H9 (cell line): ENCODE data around the gene BCAR3. TPM values are rescaled to one million over a fixed set of nuclear protein-coding genes. Genes with fewer than 3 reads are reported as not detected.

Experiments
- DNase-seq: peaks from one replicate; pipeline ENCODE4 v3.0.0-alpha.2; 2017
- H2AFZ ChIP-seq: one replicate; pipeline ENCODE4 v1.6.1; 2013; ENCODE audit warnings: mild to moderate bottlenecking, low read length, control low read depth, moderate library complexity
- H2AK5ac ChIP-seq: 2 replicates; pipeline ENCODE4 v1.6.1; 2013; ENCODE audit warnings: low read length, control low read depth, mixed read lengths; ENCODE audit not compliant: insufficient read length
- H2BK120ac ChIP-seq: one replicate; pipeline ENCODE4 v1.6.1; 2013; ENCODE audit warnings: low read depth, mild to moderate bottlenecking, low read length, control low read depth, inconsistent platforms; ENCODE audit not compliant: poor library complexity, severe bottlenecking
- H2BK12ac ChIP-seq: 2 replicates; pipeline ENCODE4 v1.6.1; 2013; ENCODE audit warnings: low read length, control low read depth, mixed read lengths, low read depth; ENCODE audit not compliant: insufficient read length
- H2BK15ac ChIP-seq: 2 replicates; pipeline ENCODE4 v1.6.1; 2013; ENCODE audit warnings: low read depth, low read length, control low read depth
- H2BK20ac ChIP-seq: one replicate; pipeline ENCODE4 v1.6.1; 2013; ENCODE audit warnings: low read depth, mild to moderate bottlenecking, low read length, control low read depth, inconsistent platforms; ENCODE audit not compliant: poor library complexity, severe bottlenecking
- H2BK5ac ChIP-seq: 2 replicates; pipeline ENCODE4 v1.6.1; 2013; ENCODE audit warnings: low read length, control low read depth, mixed read lengths; ENCODE audit not compliant: insufficient read length
- H3K14ac ChIP-seq: 2 replicates; pipeline ENCODE4 v1.6.1; 2013; ENCODE audit warnings: low read length, control low read depth; ENCODE audit not compliant: insufficient read depth
- H3K18ac ChIP-seq: 2 replicates; pipeline ENCODE4 v1.6.1; 2013; ENCODE audit warnings: low read depth, mild to moderate bottlenecking, mixed read lengths, low read length, control low read depth; ENCODE audit not compliant: insufficient read length
- H3K23ac ChIP-seq: 2 replicates; pipeline ENCODE4 v1.6.1; 2013; ENCODE audit warnings: low read length, control low read depth, mixed read lengths, low read depth; ENCODE audit not compliant: insufficient read length
- H3K23me2 ChIP-seq: 2 replicates; pipeline ENCODE4 v1.6.1; 2013; ENCODE audit warnings: low read depth, mild to moderate bottlenecking, mixed read lengths, low read length, control low read depth; ENCODE audit not compliant: insufficient read length, poor library complexity, severe bottlenecking
- H3K27ac ChIP-seq: 2 replicates; pipeline ENCODE4 v1.5.1; 2013; ENCODE audit warnings: low read length, control low read depth, mixed read lengths, low read depth; ENCODE audit not compliant: insufficient read length
- H3K27me3 ChIP-seq: 2 replicates; pipeline ENCODE4 v1.6.1; 2013; ENCODE audit warnings: low read length, control low read depth, inconsistent platforms; ENCODE audit not compliant: insufficient read depth
- H3K4ac ChIP-seq: 2 replicates; pipeline ENCODE4 v1.6.1; 2013; ENCODE audit warnings: low read depth, mild to moderate bottlenecking, control low read depth, inconsistent platforms, low read length, moderate library complexity
- H3K4me1 ChIP-seq: 2 replicates; pipeline ENCODE4 v1.6.1; 2013; ENCODE audit warnings: low read length, control low read depth, inconsistent platforms; ENCODE audit not compliant: insufficient read depth
- H3K4me2 ChIP-seq: 2 replicates; pipeline ENCODE4 v1.6.1; 2013; ENCODE audit warnings: low read length, control low read depth, mixed read lengths; ENCODE audit not compliant: insufficient read length, insufficient read depth
- H3K56ac ChIP-seq: 2 replicates; pipeline ENCODE4 v1.6.1; 2013; ENCODE audit warnings: low read depth, mild to moderate bottlenecking, mixed read lengths, low read length, control low read depth; ENCODE audit not compliant: insufficient read length
- H3K79me1 ChIP-seq: 2 replicates; pipeline ENCODE4 v1.6.1; 2013; ENCODE audit warnings: low read depth, mild to moderate bottlenecking, moderate library complexity, low read length, control low read depth, inconsistent platforms; ENCODE audit not compliant: insufficient read depth, poor library complexity, severe bottlenecking
- H3K79me2 ChIP-seq: 2 replicates; pipeline ENCODE4 v1.6.1; 2013; ENCODE audit warnings: low read length, control low read depth, inconsistent platforms; ENCODE audit not compliant: insufficient read depth
- H3K9ac ChIP-seq: 2 replicates; pipeline ENCODE4 v1.6.1; 2013; ENCODE audit warnings: low read length, control low read depth, mixed read lengths; ENCODE audit not compliant: insufficient read length; ENCODE audit errors: extremely low read depth
- H3K9me3 ChIP-seq: one replicate; pipeline ENCODE4 v1.6.1; 2013; ENCODE audit warnings: low read depth, low read length, inconsistent platforms; ENCODE audit not compliant: control insufficient read depth
- H3T11ph ChIP-seq: one replicate; pipeline ENCODE4 v1.6.1; 2013; ENCODE audit warnings: mild to moderate bottlenecking, low read length, control low read depth, inconsistent platforms
- H4K20me1 ChIP-seq: one replicate; pipeline ENCODE4 v1.6.1; 2013; ENCODE audit not compliant: control insufficient read depth, insufficient read length, insufficient read depth
- H4K5ac ChIP-seq: 2 replicates; pipeline ENCODE4 v1.6.1; 2013; ENCODE audit warnings: low read depth, mild to moderate bottlenecking, mixed read lengths, low read length, control low read depth; ENCODE audit not compliant: insufficient read length
- H4K8ac ChIP-seq: replicated peaks from 2 replicates; pipeline ENCODE4 v1.6.1; 2013; ENCODE audit warnings: low read length, control low read depth, mixed read lengths, low read depth; ENCODE audit not compliant: insufficient read length
- H4K91ac ChIP-seq: 2 replicates; pipeline ENCODE4 v1.6.1; 2013; ENCODE audit warnings: low read depth, mild to moderate bottlenecking, moderate library complexity, mixed read lengths, low read length, control low read depth; ENCODE audit not compliant: insufficient read length
- H3K27ac Mint-ChIP-seq, 3 experiments: 2 replicates in 2 of 3; 3 replicates in 1 of 3; pipeline ENCODE4 v1.8.0; 2020 to 2021; ENCODE audit warnings: mixed read lengths in 3 of 3, mild to moderate bottlenecking in 1 of 3, moderate library complexity in 1 of 3
- H3K27me3 Mint-ChIP-seq: 2 replicates; pipeline ENCODE4 v1.8.0; 2021; ENCODE audit warnings: low read depth, mild to moderate bottlenecking, moderate library complexity, mixed read lengths
- H3K36me3 Mint-ChIP-seq, 3 experiments: 2 replicates in 2 of 3; 3 replicates in 1 of 3; pipeline ENCODE4 v1.8.0; 2020 to 2021; ENCODE audit warnings: low read depth in 3 of 3, mixed read lengths in 3 of 3; ENCODE audit not compliant: insufficient read depth in 1 of 3
- H3K4me1 Mint-ChIP-seq, 2 experiments: 2 replicates each; pipeline ENCODE4 v1.8.0; 2020; ENCODE audit warnings: mixed read lengths in 2 of 2
- H3K4me3 Mint-ChIP-seq, 2 experiments: 2 replicates in 1 of 2; 3 replicates in 1 of 2; pipeline ENCODE4 v1.8.0; 2020 to 2021; ENCODE audit warnings: mild to moderate bottlenecking in 2 of 2, mixed read lengths in 2 of 2, moderate library complexity in 1 of 2
- H3K9me3 Mint-ChIP-seq, 2 experiments: 2 replicates in 1 of 2; 3 replicates in 1 of 2; pipeline ENCODE4 v1.8.0; 2020; ENCODE audit warnings: mild to moderate bottlenecking in 2 of 2, mixed read lengths in 2 of 2, moderate library complexity in 1 of 2
- WGBS: extraction: QIAGEN DNeasy Blood & Tissue Kit; methylation state at CpG from one replicate; pipeline ENCODE4 v1.1.7; 2013; ENCODE audit warnings: missing lambda C conversion rate, low lambda C conversion rate, mixed read lengths; ENCODE audit not compliant: insufficient read length; ENCODE audit errors: extremely low coverage; 5-methylcytosine and 5-hydroxymethylcytosine counted together
- total RNA-seq: library from RNA; stranded (reverse); gene quantifications from 2 replicates; pipeline ENCODE4 v1.2.1, GENCODE V29; 2021
- TF ChIP-seq, protein P1 (sequence below): fragments of 200-600 bp; sonication (generic); conservative IDR thresholded peaks from 3 replicates; pipeline ENCODE4 v1.8.0; 2021; ENCODE audit warnings: antibody characterized with exemption, mild to moderate bottlenecking

Gene BCAR3
- total RNA-seq, 1 experiment from 2014 or later: 4.9 TPM

DNA sequence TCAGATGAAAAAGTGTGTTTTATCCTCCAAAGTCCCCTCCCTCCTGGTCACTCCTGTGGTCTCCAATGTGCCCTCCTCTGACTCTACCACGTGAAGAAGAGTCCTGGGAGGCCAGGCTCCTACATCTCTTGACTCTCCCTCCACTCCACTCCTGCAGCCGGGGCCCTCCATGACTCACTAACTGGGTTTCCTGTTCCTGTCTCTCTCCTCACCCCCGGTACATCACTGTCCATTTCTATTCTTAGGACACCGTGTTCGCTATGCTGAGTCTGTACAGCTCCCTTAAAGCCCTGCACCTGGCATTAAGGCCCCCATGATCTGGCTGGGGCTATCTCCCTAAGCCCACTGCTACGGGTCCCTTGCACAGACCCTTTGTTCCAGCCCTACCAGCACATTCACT lies 93.4 kb downstream of the BCAR3 start:
- H4K5ac ChIP-seq: no peak overlapping the region
- no peak overlapping the region for H4K8ac ChIP-seq
- no peaks in the 10 kb centered on the region for H3K23me2 ChIP-seq
- peaks cover 13 to 22% (median 19%) of the 10 kb centered on the region in 3 experiments for H3K36me3 Mint-ChIP-seq
- H2BK5ac ChIP-seq: no peak overlapping the region
- H2BK15ac ChIP-seq: no peak overlapping the region
- WGBS: no CpG with 5 or more reads among the region's 6 CpGs
- TF ChIP-seq, protein P1, sequence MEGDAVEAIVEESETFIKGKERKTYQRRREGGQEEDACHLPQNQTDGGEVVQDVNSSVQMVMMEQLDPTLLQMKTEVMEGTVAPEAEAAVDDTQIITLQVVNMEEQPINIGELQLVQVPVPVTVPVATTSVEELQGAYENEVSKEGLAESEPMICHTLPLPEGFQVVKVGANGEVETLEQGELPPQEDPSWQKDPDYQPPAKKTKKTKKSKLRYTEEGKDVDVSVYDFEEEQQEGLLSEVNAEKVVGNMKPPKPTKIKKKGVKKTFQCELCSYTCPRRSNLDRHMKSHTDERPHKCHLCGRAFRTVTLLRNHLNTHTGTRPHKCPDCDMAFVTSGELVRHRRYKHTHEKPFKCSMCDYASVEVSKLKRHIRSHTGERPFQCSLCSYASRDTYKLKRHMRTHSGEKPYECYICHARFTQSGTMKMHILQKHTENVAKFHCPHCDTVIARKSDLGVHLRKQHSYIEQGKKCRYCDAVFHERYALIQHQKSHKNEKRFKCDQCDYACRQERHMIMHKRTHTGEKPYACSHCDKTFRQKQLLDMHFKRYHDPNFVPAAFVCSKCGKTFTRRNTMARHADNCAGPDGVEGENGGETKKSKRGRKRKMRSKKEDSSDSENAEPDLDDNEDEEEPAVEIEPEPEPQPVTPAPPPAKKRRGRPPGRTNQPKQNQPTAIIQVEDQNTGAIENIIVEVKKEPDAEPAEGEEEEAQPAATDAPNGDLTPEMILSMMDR: no peak
- no peaks in the 10 kb centered on the region for H3K79me2 ChIP-seq
- no peak overlapping the region for H2BK12ac ChIP-seq
- no peak overlapping the region for H3K56ac ChIP-seq
- no peak overlapping the region for H3K9ac ChIP-seq
- H4K91ac ChIP-seq: no peak overlapping the region
- H3K27ac Mint-ChIP-seq: peak overlapping the region in 1 of 3 experiments; percentile 30; a peak in 1 of 7 replicates
- H2BK120ac ChIP-seq: no peak overlapping the region
- H3K27me3 Mint-ChIP-seq: no peaks in the 10 kb centered on the region
- H3K4me1 ChIP-seq: no peaks in the 10 kb centered on the region; the same call in 1 of the 2 replicates
- no peak overlapping the region for H3K18ac ChIP-seq
- no peak overlapping the region for H3K23ac ChIP-seq
- H3K9me3 Mint-ChIP-seq: no peaks in the 10 kb centered on the region
- H2AK5ac ChIP-seq: no peak overlapping the region
- no peaks in the 10 kb centered on the region for H4K20me1 ChIP-seq
- H2BK20ac ChIP-seq: no peak overlapping the region
- H3K9me3 ChIP-seq: no peaks in the 10 kb centered on the region
- no peaks in the 10 kb centered on the region; the same call in 1 of the 2 replicates for H3K27me3 ChIP-seq
- H2AFZ ChIP-seq: no peak overlapping the region
- no peak for DNase-seq
- no peaks in the 10 kb centered on the region for H3K79me1 ChIP-seq
- no peak overlapping the region for H3K4me3 Mint-ChIP-seq
- no peak overlapping the region for H3K14ac ChIP-seq
- no peak overlapping the region for H3K4ac ChIP-seq
- H3K27ac ChIP-seq: no peak overlapping the region
- no peak overlapping the region for H3K4me2 ChIP-seq
- no peak overlapping the region for H3T11ph ChIP-seq
- H3K4me1 Mint-ChIP-seq: peaks cover 21 to 25% of the 10 kb centered on the region in 2 experiments
